Activated B cell treated with CpG ODN at 0.5 μM for 24 hours (primary cell): ENCODE results near the gene ATP6V0E2. TPM values are rescaled to one million over a fixed set of nuclear protein-coding genes. Genes with fewer than 3 reads are reported as not detected.

ENCODE experiments used
- ATAC-seq: fragments of 200-7000 bp; cut with Tn5 transposase; one replicate; pipeline ENCODE4 v1.10.0; 2021; ENCODE audit warnings: low read depth, mild to moderate bottlenecking, moderate library complexity
- CTCF ChIA-PET: fragments of 350-600 bp; sonication (Branson Sonifier 250); formaldehyde crosslinking; loops from one replicate; lab custom pipeline; 2021; ENCODE audit warnings: antibody characterized with exemption; lab: Charles Lee
- POLR2A ChIA-PET: fragments of 350-600 bp; sonication (Branson Sonifier 250); formaldehyde crosslinking; loops from one replicate; lab custom pipeline; 2021; ENCODE audit warnings: antibody characterized with exemption; lab: Charles Lee
- DNase-seq: peaks from one replicate; pipeline ENCODE4 v3.0.0; 2022
- H3K27ac Mint-ChIP-seq: one replicate; pipeline ENCODE4 v1.8.0; 2020; ENCODE audit warnings: mixed read lengths
- H3K27me3 Mint-ChIP-seq: one replicate; pipeline ENCODE4 v1.8.0; 2021; ENCODE audit warnings: mixed read lengths
- H3K36me3 Mint-ChIP-seq: one replicate; pipeline ENCODE4 v1.8.0; 2021; ENCODE audit warnings: low read depth, mixed read lengths
- H3K4me1 Mint-ChIP-seq: one replicate; pipeline ENCODE4 v1.8.0; 2021; ENCODE audit warnings: mixed read lengths
- H3K4me3 Mint-ChIP-seq: one replicate; pipeline ENCODE4 v1.8.0; 2020; ENCODE audit warnings: mild to moderate bottlenecking, mixed read lengths
- H3K9me3 Mint-ChIP-seq: one replicate; pipeline ENCODE4 v1.8.0; 2020; ENCODE audit warnings: mixed read lengths
- CTCF ChIP-seq: fragments of 200-600 bp; IDR thresholded peaks from one replicate; pipeline ENCODE4 v1.8.0; 2022; ENCODE audit warnings: antibody characterized with exemption, mild to moderate bottlenecking
- intact Hi-C: fragments of 100-400 bp; cut with micrococcal nuclease; formaldehyde crosslinking; loops from one replicate; pipeline ENCODE4 v1.15.1; 2024
- total RNA-seq: library from RNA; stranded (reverse); gene quantifications from 2 replicates; pipeline ENCODE4 v1.2.3, GENCODE V29; 2022

Gene ATP6V0E2
- total RNA-seq, 1 donor from 2014 or later: 9.1 TPM

- H3K36me3 Mint-ChIP-seq: peaks cover 12% of the 10 kb centered on the region
- no peaks in the 10 kb centered on the region for H3K27me3 Mint-ChIP-seq
- ATAC-seq: no peak
- H3K9me3 Mint-ChIP-seq: no peaks in the 10 kb centered on the region
- H3K4me3 Mint-ChIP-seq: no peak overlapping the region
- TF ChIP-seq CTCF: no peak
- ChIA-PET POLR2A (no interaction called here), CTCF (no interaction called here)
- no peak overlapping the region for H3K27ac Mint-ChIP-seq
- peaks cover 15% of the 10 kb centered on the region for H3K4me1 Mint-ChIP-seq
- intact Hi-C loops: no loop called here
- no peak for DNase-seq
Observed at GRCh38 chr7:149849174-149849573, 24.6 kb upstream of the ATP6V0E2 start.

GRCh38 chr7:149850007-149850594 lies 23.7 kb upstream of the ATP6V0E2 start:
- ChIA-PET POLR2A (interaction anchor here (0.6 kb wide), 1 partner anchor 136 kb away, joined by 3 read pairs; no protein-coding TSS in a partner anchor), CTCF (no interaction called here)
- no peak overlapping the region for H3K27ac Mint-ChIP-seq
- ATAC-seq: no peak
- DNase-seq: no peak
- H3K9me3 Mint-ChIP-seq: no peaks in the 10 kb centered on the region
- peaks cover 12% of the 10 kb centered on the region for H3K36me3 Mint-ChIP-seq
- H3K4me1 Mint-ChIP-seq: peaks cover 15% of the 10 kb centered on the region
- TF ChIP-seq CTCF: no peak
- H3K27me3 Mint-ChIP-seq: no peaks in the 10 kb centered on the region
- intact Hi-C loops: no loop called here
- H3K4me3 Mint-ChIP-seq: no peak overlapping the region

DNA sequence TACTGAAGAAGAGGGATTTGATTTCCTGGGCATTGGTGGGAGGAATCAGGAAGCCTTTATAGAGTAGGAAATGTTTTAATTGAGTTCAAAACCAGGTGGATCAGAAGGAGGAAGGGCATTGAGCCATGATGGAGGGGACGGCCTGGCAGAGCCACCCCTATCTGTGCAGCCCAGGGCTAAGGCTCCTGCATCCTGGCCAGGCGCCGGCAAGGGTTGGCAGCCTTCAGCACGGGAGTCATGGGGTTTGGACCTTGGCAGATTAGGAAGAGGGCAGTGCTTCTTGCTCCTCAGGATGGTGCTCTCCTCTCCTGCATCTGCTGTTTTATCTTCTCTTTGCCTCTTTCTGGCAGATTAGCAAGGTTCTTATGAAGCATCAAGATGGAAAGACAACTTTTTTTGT lies 23.1 kb upstream of the ATP6V0E2 start:
- H3K36me3 Mint-ChIP-seq: peaks cover 12% of the 10 kb centered on the region
- no peaks in the 10 kb centered on the region for H3K27me3 Mint-ChIP-seq
- intact Hi-C loops: no loop called here
- ATAC-seq (no peak), DNase-seq (no peak)
- ChIA-PET POLR2A (interaction anchor here (0.6 kb wide), 1 partner anchor 136 kb away, joined by 3 read pairs; no protein-coding TSS in a partner anchor), CTCF (no interaction called here)
- no peak overlapping the region for H3K27ac Mint-ChIP-seq
- H3K4me1 Mint-ChIP-seq: peaks cover 15% of the 10 kb centered on the region
- no peak for TF ChIP-seq CTCF
- no peak overlapping the region for H3K4me3 Mint-ChIP-seq
- no peaks in the 10 kb centered on the region for H3K9me3 Mint-ChIP-seq

GRCh38 chr7:149851449-149851848 lies 22.3 kb upstream of the ATP6V0E2 start:
- no peak overlapping the region for H3K27ac Mint-ChIP-seq
- H3K27me3 Mint-ChIP-seq: no peaks in the 10 kb centered on the region
- ATAC-seq (no peak), DNase-seq (no peak)
- intact Hi-C loops: no loop called here
- H3K4me3 Mint-ChIP-seq: no peak overlapping the region
- POLR2A ChIA-PET: no interaction called here
- H3K36me3 Mint-ChIP-seq: peaks cover 12% of the 10 kb centered on the region
- CTCF ChIA-PET: no interaction called here
- H3K9me3 Mint-ChIP-seq: no peaks in the 10 kb centered on the region
- peaks cover 13% of the 10 kb centered on the region for H3K4me1 Mint-ChIP-seq
- no peak for TF ChIP-seq CTCF

GRCh38 chr7:149853157-149853556 lies 20.6 kb upstream of the ATP6V0E2 start:
- no peak for TF ChIP-seq CTCF
- Mint-ChIP-seq H3K27me3 (no peaks in the 10 kb centered on the region), H3K9me3 (no peaks in the 10 kb centered on the region), H3K27ac (no peak overlapping the region), H3K4me1 (no peaks in the 10 kb centered on the region), H3K36me3 (peaks cover 9% of the 10 kb centered on the region), H3K4me3 (no peak overlapping the region)
- ATAC-seq (no peak), DNase-seq (no peak)
- intact Hi-C loops: no loop called here
- ChIA-PET CTCF (no interaction called here), POLR2A (no interaction called here)
